ENCODE results near the gene GREM1.

GRCh38 chr15:32705446-32705845 lies 12.4 kb upstream of the GREM1 start:
- TF ChIP-seq, protein P1, sequence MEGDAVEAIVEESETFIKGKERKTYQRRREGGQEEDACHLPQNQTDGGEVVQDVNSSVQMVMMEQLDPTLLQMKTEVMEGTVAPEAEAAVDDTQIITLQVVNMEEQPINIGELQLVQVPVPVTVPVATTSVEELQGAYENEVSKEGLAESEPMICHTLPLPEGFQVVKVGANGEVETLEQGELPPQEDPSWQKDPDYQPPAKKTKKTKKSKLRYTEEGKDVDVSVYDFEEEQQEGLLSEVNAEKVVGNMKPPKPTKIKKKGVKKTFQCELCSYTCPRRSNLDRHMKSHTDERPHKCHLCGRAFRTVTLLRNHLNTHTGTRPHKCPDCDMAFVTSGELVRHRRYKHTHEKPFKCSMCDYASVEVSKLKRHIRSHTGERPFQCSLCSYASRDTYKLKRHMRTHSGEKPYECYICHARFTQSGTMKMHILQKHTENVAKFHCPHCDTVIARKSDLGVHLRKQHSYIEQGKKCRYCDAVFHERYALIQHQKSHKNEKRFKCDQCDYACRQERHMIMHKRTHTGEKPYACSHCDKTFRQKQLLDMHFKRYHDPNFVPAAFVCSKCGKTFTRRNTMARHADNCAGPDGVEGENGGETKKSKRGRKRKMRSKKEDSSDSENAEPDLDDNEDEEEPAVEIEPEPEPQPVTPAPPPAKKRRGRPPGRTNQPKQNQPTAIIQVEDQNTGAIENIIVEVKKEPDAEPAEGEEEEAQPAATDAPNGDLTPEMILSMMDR (conservative IDR thresholded peaks at IDR 0.05; ENCODE audit: low read depth in 2 of 2), result no peak
- TF ChIP-seq POLR2AphosphoS5 (IDR thresholded peaks at IDR 0.05; ENCODE audit: low read depth), result no peak
- TF ChIP-seq EZH2 (IDR thresholded peaks at IDR 0.05; ENCODE audit: low read depth, unreplicated experiment), result no peak
- no peak for TF ChIP-seq ETS1 (IDR thresholded peaks at IDR 0.05)
- no peak for TF ChIP-seq CREB1 (CRISPR knock-in tag; IDR thresholded peaks at IDR 0.05; ENCODE audit: low read depth)
- TF ChIP-seq, protein P2, sequence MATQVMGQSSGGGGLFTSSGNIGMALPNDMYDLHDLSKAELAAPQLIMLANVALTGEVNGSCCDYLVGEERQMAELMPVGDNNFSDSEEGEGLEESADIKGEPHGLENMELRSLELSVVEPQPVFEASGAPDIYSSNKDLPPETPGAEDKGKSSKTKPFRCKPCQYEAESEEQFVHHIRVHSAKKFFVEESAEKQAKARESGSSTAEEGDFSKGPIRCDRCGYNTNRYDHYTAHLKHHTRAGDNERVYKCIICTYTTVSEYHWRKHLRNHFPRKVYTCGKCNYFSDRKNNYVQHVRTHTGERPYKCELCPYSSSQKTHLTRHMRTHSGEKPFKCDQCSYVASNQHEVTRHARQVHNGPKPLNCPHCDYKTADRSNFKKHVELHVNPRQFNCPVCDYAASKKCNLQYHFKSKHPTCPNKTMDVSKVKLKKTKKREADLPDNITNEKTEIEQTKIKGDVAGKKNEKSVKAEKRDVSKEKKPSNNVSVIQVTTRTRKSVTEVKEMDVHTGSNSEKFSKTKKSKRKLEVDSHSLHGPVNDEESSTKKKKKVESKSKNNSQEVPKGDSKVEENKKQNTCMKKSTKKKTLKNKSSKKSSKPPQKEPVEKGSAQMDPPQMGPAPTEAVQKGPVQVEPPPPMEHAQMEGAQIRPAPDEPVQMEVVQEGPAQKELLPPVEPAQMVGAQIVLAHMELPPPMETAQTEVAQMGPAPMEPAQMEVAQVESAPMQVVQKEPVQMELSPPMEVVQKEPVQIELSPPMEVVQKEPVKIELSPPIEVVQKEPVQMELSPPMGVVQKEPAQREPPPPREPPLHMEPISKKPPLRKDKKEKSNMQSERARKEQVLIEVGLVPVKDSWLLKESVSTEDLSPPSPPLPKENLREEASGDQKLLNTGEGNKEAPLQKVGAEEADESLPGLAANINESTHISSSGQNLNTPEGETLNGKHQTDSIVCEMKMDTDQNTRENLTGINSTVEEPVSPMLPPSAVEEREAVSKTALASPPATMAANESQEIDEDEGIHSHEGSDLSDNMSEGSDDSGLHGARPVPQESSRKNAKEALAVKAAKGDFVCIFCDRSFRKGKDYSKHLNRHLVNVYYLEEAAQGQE (IDR thresholded peaks at IDR 0.05; ENCODE audit: unreplicated experiment), result no peak
- TF ChIP-seq JUNB (IDR thresholded peaks at IDR 0.05; ENCODE audit: unreplicated experiment), result no peak
- no peak for TF ChIP-seq EZH2phosphoT487 (IDR thresholded peaks at IDR 0.05; ENCODE audit: unreplicated experiment)
- TF ChIP-seq NANOG (IDR thresholded peaks at IDR 0.05; ENCODE audit: borderline replicate concordance), result no peak
- no peak for TF ChIP-seq STAT1 (IDR thresholded peaks at IDR 0.05; ENCODE audit: unreplicated experiment)
- no peak for TF ChIP-seq ZNF462 (CRISPR knock-in tag; IDR thresholded peaks at IDR 0.05)
- TF ChIP-seq ZNF331 (CRISPR knock-in tag; IDR thresholded peaks at IDR 0.05; ENCODE audit: low read depth), result no peak

Data from GM23338 (cell line).